ENCODE measurements around the gene RBM42. TPM values are rescaled to one million over a fixed set of nuclear protein-coding genes. Genes with fewer than 3 reads are reported as not detected.

The RBM42 gene
- total RNA-seq, 1 experiment from 2014 or later: 180 TPM

- CTCF ChIA-PET: interaction anchor here (0.7 kb wide), 1 partner anchor 45 kb away, joined by 4 read pairs; no protein-coding TSS in a partner anchor
- intact Hi-C loops (cut with micrococcal nuclease; ENCODE audit: unreplicated experiment): no loop called here
- Histone ChIP-seq H3K4me1 (ENCODE audit: control insufficient read depth, insufficient read depth, low read length) (no peaks in the 10 kb centered on the region), H3K9me3 (ENCODE audit: control insufficient read depth, insufficient read depth, low read depth, low read length) (no peaks in the 10 kb centered on the region), H3K4me3 (ENCODE audit: low read depth in 2 of 2, low read length in 2 of 2) (no peak overlapping the region), H3K27me3 (ENCODE audit: control insufficient read depth, insufficient read depth, low read length) (no peaks in the 10 kb centered on the region), H3K36me3 (ENCODE audit: control insufficient read depth, insufficient read depth, low read length) (no peaks in the 10 kb centered on the region), H3K27ac (ENCODE audit: low read length) (no peak overlapping the region)
- in situ Hi-C loops (cut with HindIII; ENCODE audit: low pct_unique_long_range_greater_than_20kb, low sequenced_read_pairs): no loop called here
- ATAC-seq (peak; percentile 11; the same call in 1 of the 2 replicates), DNase-seq (ENCODE audit: low read depth, low spot score) (no peak)
- POLR2A ChIA-PET: interaction anchor here (0.6 kb wide), 2 partner anchors 207 to 309 kb away, joined by 4 read pairs; no protein-coding TSS in a partner anchor
- BruUV-seq (replicated peaks): no TSS peak
- TF ChIP-seq SIN3A (IDR thresholded peaks at IDR 0.05; ENCODE audit: borderline replicate concordance, insufficient read depth, low read depth, low read length): no peak
- no peak for TF ChIP-seq TCF7L2 (IDR thresholded peaks at IDR 0.05; ENCODE audit: low read depth, low read length)
- no peak for TF ChIP-seq REST (IDR thresholded peaks at IDR 0.05; ENCODE audit: insufficient read depth in 1 of 2, low read depth in 2 of 2, low read length in 1 of 2)
These were observed 5.4 kb upstream of the RBM42 start for GRCh38 chr19:35623327-35624010.

GRCh38 chr19:35628264-35628564 lies 622 bp upstream of the RBM42 start:
- TF ChIP-seq REST (IDR thresholded peaks at IDR 0.05; ENCODE audit: insufficient read depth in 1 of 2, low read depth in 2 of 2, low read length in 1 of 2): no peak
- H3K27ac ChIP-seq (ENCODE audit: low read length): peak overlapping the region; percentile 93
- DNase-seq (ENCODE audit: low read depth, low spot score) (no peak), ATAC-seq (no peak)
- CTCF ChIA-PET: no interaction called here
- H3K4me3 ChIP-seq (ENCODE audit: low read depth in 2 of 2, low read length in 2 of 2): peak overlapping the region; percentile 84 to 99
- no peaks in the 10 kb centered on the region for H3K27me3 ChIP-seq (ENCODE audit: control insufficient read depth, insufficient read depth, low read length)
- no peaks in the 10 kb centered on the region for H3K9me3 ChIP-seq (ENCODE audit: control insufficient read depth, insufficient read depth, low read depth, low read length)
- POLR2A ChIA-PET: no interaction called here
- in situ Hi-C loops (cut with HindIII; ENCODE audit: low pct_unique_long_range_greater_than_20kb, low sequenced_read_pairs) (no loop called here), intact Hi-C loops (cut with micrococcal nuclease; ENCODE audit: unreplicated experiment) (no loop called here)
- H3K4me1 ChIP-seq (ENCODE audit: control insufficient read depth, insufficient read depth, low read length): peaks cover 4% of the 10 kb centered on the region; the same call in 1 of the 2 replicates
- peaks cover 8% of the 10 kb centered on the region for H3K36me3 ChIP-seq (ENCODE audit: control insufficient read depth, insufficient read depth, low read length)
- TSS peak; percentile 100 for BruUV-seq (replicated peaks)

- intact Hi-C loops (cut with micrococcal nuclease; ENCODE audit: unreplicated experiment) (no loop called here), in situ Hi-C loops (cut with HindIII; ENCODE audit: low pct_unique_long_range_greater_than_20kb, low sequenced_read_pairs) (no loop called here)
- Histone ChIP-seq H3K36me3 (ENCODE audit: control insufficient read depth, insufficient read depth, low read length) (peaks cover 8% of the 10 kb centered on the region), H3K4me3 (ENCODE audit: low read depth in 2 of 2, low read length in 2 of 2) (peak overlapping the region; percentile 84 to 99), H3K9me3 (ENCODE audit: control insufficient read depth, insufficient read depth, low read depth, low read length) (no peaks in the 10 kb centered on the region), H3K4me1 (ENCODE audit: control insufficient read depth, insufficient read depth, low read length) (peaks cover 4% of the 10 kb centered on the region; the same call in 1 of the 2 replicates), H3K27ac (ENCODE audit: low read length) (peak overlapping the region; percentile 89), H3K27me3 (ENCODE audit: control insufficient read depth, insufficient read depth, low read length) (no peaks in the 10 kb centered on the region)
- ChIA-PET CTCF (no interaction called here), POLR2A (no interaction called here)
- ATAC-seq (no peak), DNase-seq (ENCODE audit: low read depth, low spot score) (no peak)
- TF ChIP-seq, protein P1, sequence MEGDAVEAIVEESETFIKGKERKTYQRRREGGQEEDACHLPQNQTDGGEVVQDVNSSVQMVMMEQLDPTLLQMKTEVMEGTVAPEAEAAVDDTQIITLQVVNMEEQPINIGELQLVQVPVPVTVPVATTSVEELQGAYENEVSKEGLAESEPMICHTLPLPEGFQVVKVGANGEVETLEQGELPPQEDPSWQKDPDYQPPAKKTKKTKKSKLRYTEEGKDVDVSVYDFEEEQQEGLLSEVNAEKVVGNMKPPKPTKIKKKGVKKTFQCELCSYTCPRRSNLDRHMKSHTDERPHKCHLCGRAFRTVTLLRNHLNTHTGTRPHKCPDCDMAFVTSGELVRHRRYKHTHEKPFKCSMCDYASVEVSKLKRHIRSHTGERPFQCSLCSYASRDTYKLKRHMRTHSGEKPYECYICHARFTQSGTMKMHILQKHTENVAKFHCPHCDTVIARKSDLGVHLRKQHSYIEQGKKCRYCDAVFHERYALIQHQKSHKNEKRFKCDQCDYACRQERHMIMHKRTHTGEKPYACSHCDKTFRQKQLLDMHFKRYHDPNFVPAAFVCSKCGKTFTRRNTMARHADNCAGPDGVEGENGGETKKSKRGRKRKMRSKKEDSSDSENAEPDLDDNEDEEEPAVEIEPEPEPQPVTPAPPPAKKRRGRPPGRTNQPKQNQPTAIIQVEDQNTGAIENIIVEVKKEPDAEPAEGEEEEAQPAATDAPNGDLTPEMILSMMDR (IDR thresholded peaks at IDR 0.05): no peak
- TSS peak; percentile 90 for BruUV-seq (replicated peaks)
These were observed 447 bp downstream of the RBM42 start for GRCh38 chr19:35629332-35629633.
